Left colon (tissue), 2 donors: Measurements from ENCODE around the gene SETD7. TPM values are rescaled to one million over a fixed set of nuclear protein-coding genes. Genes with fewer than 3 reads are reported as not detected.

Source experiments
- ATAC-seq: fragments of 200-7000 bp; cut with Tn5 transposase; one replicate; pipeline ENCODE4 v1.9.1; 2020; ENCODE audit warnings: mild to moderate bottlenecking, moderate library complexity
- DNase-seq, 2 donors: peaks; one replicate each; pipeline ENCODE4 v3.0.0-alpha.2; 2020
- intact Hi-C, 2 donors: fragments of 100-400 bp; cut with DNase I in 1 of 2; cut with micrococcal nuclease in 1 of 2; formaldehyde crosslinking; loops; one replicate each; pipeline versions ENCODE4 v1.11.2 to v1.14.0; 2022; cut with DNase I, micrococcal nuclease
- total RNA-seq, 2 donors: library from RNA; stranded (reverse); fragmentation: NEBNext Ultra II Directional; extraction: Animal tissue kit (Norgen Biotek cat#: 25700); gene quantifications; one replicate each; pipeline ENCODE4 v1.2.1, GENCODE V29; 2021
- donor health status: DM: no; HTN: no; CAD: no.
- donor health status: DM: yes; HTN: yes; CAD: no.

Gene SETD7
- total RNA-seq, 2 donors from 2014 or later, result 17.6 to 23.8 TPM

GRCh38 chr4:139582044-139582443, 26.0 kb upstream of the SETD7 start:
- DNase-seq (no peak), ATAC-seq (no peak)
- intact Hi-C loops, result no loop called here

DNA sequence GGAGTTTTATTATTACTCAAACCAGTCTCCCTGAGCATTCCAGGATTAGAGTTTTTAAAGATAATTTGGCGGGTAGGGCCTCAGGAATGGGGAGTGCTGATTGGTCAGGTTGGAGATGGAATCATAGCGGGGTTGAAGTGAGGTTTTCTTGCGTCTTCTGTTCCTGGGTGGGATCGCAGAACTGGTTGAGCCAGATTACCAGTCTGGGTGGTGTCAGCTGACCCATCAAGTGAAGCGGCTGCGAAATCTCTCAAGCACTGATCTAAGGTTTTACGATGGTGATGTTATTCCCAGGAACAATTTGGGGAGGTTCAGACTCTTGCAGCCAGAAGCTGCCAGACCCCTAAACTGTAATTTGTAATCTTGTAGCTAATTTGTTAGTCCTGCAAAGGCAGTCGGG, 25.1 kb upstream of the SETD7 start:
- ATAC-seq, result no peak
- intact Hi-C loops, result no loop called here
- DNase-seq, result no peak

- no peak for ATAC-seq
- intact Hi-C loops, result no loop called here
- DNase-seq, result no peak
Measured at GRCh38 chr4:139576219-139576618, 20.2 kb upstream of the SETD7 start.

DNA sequence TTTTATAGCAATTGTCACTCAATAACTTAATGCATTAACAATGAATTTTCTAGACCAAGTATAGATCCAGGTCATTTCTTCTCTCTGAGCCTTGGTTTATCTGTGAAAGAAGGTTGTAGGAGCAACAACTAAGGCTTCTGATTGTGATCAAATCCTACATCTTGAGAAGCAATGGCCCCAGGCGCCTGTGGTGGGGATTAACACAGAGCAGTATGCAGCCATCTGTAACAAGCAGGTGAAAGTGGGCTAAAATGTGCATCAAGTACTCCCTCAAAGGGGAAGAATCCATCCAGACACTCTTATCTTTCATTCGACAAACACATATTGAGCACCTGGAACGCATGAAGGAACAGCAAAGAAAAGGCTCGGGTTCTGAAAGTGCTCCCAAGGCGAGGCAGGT, 19.1 kb upstream of the SETD7 start:
- intact Hi-C loops, result no loop called here
- DNase-seq, result no peak
- no peak for ATAC-seq

GRCh38 chr4:139574641-139575040, 18.6 kb upstream of the SETD7 start:
- intact Hi-C loops, result no loop called here
- no peak for DNase-seq
- ATAC-seq, result no peak

GRCh38 chr4:139568206-139568955, 12.4 kb upstream of the SETD7 start:
- intact Hi-C loops, result no loop called here
- no peak for DNase-seq
- no peak for ATAC-seq

DNA sequence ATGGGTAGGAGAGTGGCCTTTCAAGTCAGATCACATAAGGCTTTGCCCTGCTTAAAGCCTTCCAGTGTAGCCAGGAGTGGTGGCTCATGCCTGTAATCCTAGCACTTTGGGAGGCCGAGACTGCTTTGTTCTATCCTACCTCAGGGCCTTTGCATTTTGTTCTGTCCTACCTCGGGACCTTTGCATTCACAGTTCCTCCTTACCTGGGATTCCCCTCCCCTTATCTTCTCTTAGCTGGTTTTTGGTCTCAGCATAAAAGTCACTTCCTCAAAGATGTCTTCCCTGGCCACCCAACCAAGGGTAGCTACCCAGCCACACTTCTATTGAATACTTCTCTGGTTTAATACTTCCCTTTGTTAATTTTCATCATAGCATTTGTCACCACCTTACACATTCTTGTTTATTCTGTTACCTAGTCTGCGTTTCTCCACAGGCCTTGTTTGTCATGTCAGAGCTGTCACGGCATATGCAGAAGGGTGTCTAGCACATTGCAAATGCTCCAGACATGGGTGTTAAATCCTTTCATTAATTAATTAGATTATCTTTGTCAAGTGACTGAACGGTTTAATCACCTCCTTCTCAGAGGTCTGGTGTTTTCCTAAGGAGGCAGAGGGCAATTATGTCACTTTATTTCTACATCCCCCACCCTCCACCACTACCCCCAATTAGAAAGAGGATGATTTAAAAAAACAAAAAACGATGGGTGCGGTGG, 11.3 kb upstream of the SETD7 start:
- no peak for DNase-seq
- intact Hi-C loops, result no loop called here
- no peak for ATAC-seq

- intact Hi-C loops, result no loop called here
- ATAC-seq (no peak), DNase-seq (no peak)
Measured at GRCh38 chr4:139564502-139564901, 8.5 kb upstream of the SETD7 start.

DNA sequence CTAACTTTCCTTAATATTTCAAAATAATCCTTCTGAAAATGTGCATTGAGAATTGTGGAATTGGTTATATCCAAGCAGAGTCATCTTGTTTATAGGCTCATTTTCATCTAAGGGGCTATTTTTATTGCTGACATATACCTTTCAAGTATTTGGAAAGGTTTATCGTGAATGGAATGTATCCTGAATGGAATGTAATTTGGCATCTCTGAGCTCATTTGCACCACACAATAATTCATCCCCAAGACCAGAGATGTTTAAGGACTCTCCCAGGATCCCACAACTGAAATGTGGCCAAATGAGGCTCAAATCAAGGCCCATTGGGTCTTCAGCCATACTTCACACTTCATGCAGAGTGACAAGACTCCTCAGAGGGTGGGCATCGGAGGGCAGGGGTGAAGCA, 7.5 kb upstream of the SETD7 start:
- ATAC-seq (no peak), DNase-seq (no peak)
- intact Hi-C loops, result no loop called here

GRCh38 chr4:139562839-139563238, 6.8 kb upstream of the SETD7 start:
- ATAC-seq (no peak), DNase-seq (no peak)
- intact Hi-C loops, result no loop called here

- no peak for ATAC-seq
- no peak for DNase-seq
- intact Hi-C loops, result no loop called here
Measured at GRCh38 chr4:139562067-139562684, 6.2 kb upstream of the SETD7 start.

- intact Hi-C loops, result no loop called here
- no peak for DNase-seq
- no peak for ATAC-seq
Measured at GRCh38 chr4:139560406-139561104, 4.5 kb upstream of the SETD7 start.

- intact Hi-C loops, result loop anchor here in 1 of 2 donors (10.0 kb wide), 1 partner anchor 105 kb away; the partner anchor contains the start of gene RAB33B
- ATAC-seq (no peak), DNase-seq (no peak)
Measured at GRCh38 chr4:139559687-139560086, 3.7 kb upstream of the SETD7 start.

GRCh38 chr4:139559089-139559479, 3.1 kb upstream of the SETD7 start:
- ATAC-seq (no peak), DNase-seq (no peak)
- intact Hi-C loops, result loop anchor here in 1 of 2 donors (10.0 kb wide), 1 partner anchor 104 kb away; the partner anchor contains the start of gene RAB33B

- no peak for ATAC-seq
- peak in 1 of 2 donors; percentile 26 for DNase-seq
- intact Hi-C loops, result loop anchor here in 1 of 2 donors (10.0 kb wide), 1 partner anchor 104 kb away; the partner anchor contains the start of gene RAB33B
Measured at GRCh38 chr4:139558235-139559088, 2.4 kb upstream of the SETD7 start.

GRCh38 chr4:139557556-139558110, 1.6 kb upstream of the SETD7 start:
- DNase-seq (peak in 1 of 2 donors; percentile 19), ATAC-seq (no peak)
- intact Hi-C loops, result loop anchor here in 1 of 2 donors (10.0 kb wide), 1 partner anchor 103 kb away; the partner anchor contains the start of gene RAB33B

DNA sequence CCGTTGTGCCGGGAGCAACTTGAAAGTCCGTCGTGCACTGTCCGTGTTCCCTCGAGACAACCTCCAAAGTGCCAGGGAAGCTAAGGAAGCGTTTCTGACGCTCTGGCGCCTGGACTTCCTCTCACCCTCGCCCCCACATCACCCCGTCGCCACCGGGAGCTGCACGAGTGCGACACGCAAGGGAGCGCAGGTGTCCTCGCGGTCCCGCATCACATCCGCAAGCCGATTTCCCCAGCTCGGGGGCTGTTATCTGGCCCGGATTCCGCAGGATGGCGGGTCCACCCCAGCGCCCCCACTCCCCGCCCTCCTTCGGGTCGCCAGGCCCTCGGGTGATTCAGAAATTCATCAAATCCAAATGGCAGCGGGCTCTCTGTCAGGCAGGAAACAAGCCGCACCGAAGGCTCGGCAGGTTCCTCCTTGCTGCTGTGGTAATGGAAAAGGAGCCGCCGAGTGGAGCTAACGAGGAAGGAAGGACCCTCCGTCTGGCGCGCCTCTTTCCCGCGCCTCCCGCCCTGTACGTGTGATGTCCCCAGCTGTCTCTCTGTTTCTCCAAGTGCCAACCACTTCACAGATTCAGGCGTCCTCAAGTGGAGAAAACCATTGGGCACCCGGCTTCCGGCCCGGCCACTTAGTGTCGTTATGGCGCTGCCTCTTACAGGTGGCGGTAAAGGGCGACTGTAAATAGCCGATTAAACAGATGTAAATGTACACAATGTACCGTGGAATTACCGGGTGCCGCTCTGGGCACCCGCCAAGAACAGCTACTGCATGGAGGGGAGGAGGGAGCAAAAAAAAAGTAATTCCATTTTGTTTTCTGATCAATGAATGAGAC, 921 bp upstream of the SETD7 start:
- ATAC-seq (peak; percentile 62), DNase-seq (peak; percentile 76)
- intact Hi-C loops, result loop anchor here in 1 of 2 donors (10.0 kb wide), 1 partner anchor 102 kb away; the partner anchor contains the start of gene RAB33B
